HepG2 (cell line): ENCODE measurements around the gene RANGRF.

Experiments used
- FOSL2 ChIP-seq: sonication (generic); formaldehyde crosslinking; IDR thresholded peaks from 2 replicates; pipeline ENCODE4 v1.4.0; 2020; ENCODE audit warnings: missing genetic modification reagents
- GABPA ChIP-seq, 2 experiments: IDR thresholded peaks; 2 replicates each; pipeline ENCODE4 v1.6.1; 2011 to 2016; ENCODE audit warnings: low read depth in 2 of 2, low read length in 1 of 2, missing biosample characterization in 1 of 2, missing genetic modification characterization in 1 of 2
- HMG20B ChIP-seq: conservative IDR thresholded peaks from 2 replicates; pipeline ENCODE4 v1.6.1; 2016; ENCODE audit warnings: missing genetic modification reagents, missing compliant biosample characterization
- ISX ChIP-seq: sonication (generic); formaldehyde crosslinking; conservative IDR thresholded peaks from 2 replicates; pipeline ENCODE4 v1.5.0; 2020; ENCODE audit warnings: missing genetic modification reagents
- MAZ ChIP-seq, 2 experiments: sonication (generic) in 1 of 2; formaldehyde crosslinking in 1 of 2; IDR thresholded peaks; 2 replicates each; pipeline versions ENCODE4 v1.5.0 to v1.6.1; 2012 to 2020; ENCODE audit warnings: low read depth in 2 of 2, mild to moderate bottlenecking in 2 of 2, borderline replicate concordance in 1 of 2, improper control_type of control experiment in 1 of 2, low read length in 1 of 2, missing genetic modification reagents in 1 of 2, moderate library complexity in 1 of 2
- NFRKB ChIP-seq: fragments of 450-650 bp; IDR thresholded peaks from 2 replicates; pipeline ENCODE4 v1.6.1; 2017
- PHF20 ChIP-seq: sonication (generic); formaldehyde crosslinking; IDR thresholded peaks from 2 replicates; pipeline ENCODE4 v1.5.0; 2020; ENCODE audit warnings: mild to moderate bottlenecking, missing genetic modification reagents
- POLR2A ChIP-seq, 2 experiments: IDR thresholded peaks; 2 replicates each; pipeline ENCODE4 v1.6.1; 2011; ENCODE audit warnings: low read depth in 2 of 2, low read length in 2 of 2, mild to moderate bottlenecking in 1 of 2, moderate library complexity in 1 of 2; ENCODE audit not compliant: insufficient read depth in 1 of 2
- SMC3 ChIP-seq: IDR thresholded peaks from 2 replicates; pipeline ENCODE4 v1.6.1; 2011; ENCODE audit warnings: low read length, improper control_type of control experiment
- TBL1XR1 ChIP-seq: fragments of 150-350 bp; IDR thresholded peaks from 2 replicates; pipeline ENCODE4 v1.6.1; 2014; ENCODE audit warnings: borderline replicate concordance, low read length; ENCODE audit not compliant: partially characterized antibody
- TF ChIP-seq, protein P1 (sequence below), 2 experiments: IDR thresholded peaks; 2 replicates each; pipeline ENCODE4 v1.6.1; 2011 to 2012; ENCODE audit warnings: low read length in 2 of 2, borderline replicate concordance in 1 of 2, low read depth in 1 of 2, mild to moderate bottlenecking in 1 of 2, moderate library complexity in 1 of 2
- TF ChIP-seq, protein P2 (sequence below): sonication (generic); formaldehyde crosslinking; IDR thresholded peaks from 2 replicates; pipeline ENCODE4 v1.5.0; 2020; ENCODE audit warnings: mild to moderate bottlenecking, missing genetic modification reagents, moderate library complexity
- TF ChIP-seq, protein P3 (sequence below): sonication (generic); formaldehyde crosslinking; IDR thresholded peaks from 2 replicates; pipeline ENCODE4 v1.4.0; 2020; ENCODE audit warnings: missing genetic modification reagents
- TF ChIP-seq, protein P4 (sequence below): sonication (generic); formaldehyde crosslinking; IDR thresholded peaks from 2 replicates; pipeline ENCODE4 v1.4.0; 2020; ENCODE audit warnings: mild to moderate bottlenecking, missing genetic modification reagents, borderline replicate concordance

- TF ChIP-seq SMC3 (no peak), HMG20B (CRISPR knock-in tag) (no peak), PHF20 (CRISPR knock-in tag) (no peak), ISX (CRISPR knock-in tag) (no peak), MAZ (IDR thresholded peaks at IDR 0.05; ENCODE audit: borderline replicate concordance, low read depth, low read length) (no peak), MAZ (CRISPR knock-in tag; IDR thresholded peaks at IDR 0.05; ENCODE audit: low read depth) (no peak), FOSL2 (CRISPR knock-in tag) (no peak), POLR2A (IDR thresholded peaks at IDR 0.05; ENCODE audit: insufficient read depth in 1 of 2, low read depth in 2 of 2, low read length in 2 of 2) (no peak), TBL1XR1 (no peak), GABPA (IDR thresholded peaks at IDR 0.05; ENCODE audit: low read depth, low read length) (no peak), GABPA (CRISPR knock-in tag; IDR thresholded peaks at IDR 0.05; ENCODE audit: low read depth) (no peak), NFRKB (no peak)
- TF ChIP-seq, protein P1, sequence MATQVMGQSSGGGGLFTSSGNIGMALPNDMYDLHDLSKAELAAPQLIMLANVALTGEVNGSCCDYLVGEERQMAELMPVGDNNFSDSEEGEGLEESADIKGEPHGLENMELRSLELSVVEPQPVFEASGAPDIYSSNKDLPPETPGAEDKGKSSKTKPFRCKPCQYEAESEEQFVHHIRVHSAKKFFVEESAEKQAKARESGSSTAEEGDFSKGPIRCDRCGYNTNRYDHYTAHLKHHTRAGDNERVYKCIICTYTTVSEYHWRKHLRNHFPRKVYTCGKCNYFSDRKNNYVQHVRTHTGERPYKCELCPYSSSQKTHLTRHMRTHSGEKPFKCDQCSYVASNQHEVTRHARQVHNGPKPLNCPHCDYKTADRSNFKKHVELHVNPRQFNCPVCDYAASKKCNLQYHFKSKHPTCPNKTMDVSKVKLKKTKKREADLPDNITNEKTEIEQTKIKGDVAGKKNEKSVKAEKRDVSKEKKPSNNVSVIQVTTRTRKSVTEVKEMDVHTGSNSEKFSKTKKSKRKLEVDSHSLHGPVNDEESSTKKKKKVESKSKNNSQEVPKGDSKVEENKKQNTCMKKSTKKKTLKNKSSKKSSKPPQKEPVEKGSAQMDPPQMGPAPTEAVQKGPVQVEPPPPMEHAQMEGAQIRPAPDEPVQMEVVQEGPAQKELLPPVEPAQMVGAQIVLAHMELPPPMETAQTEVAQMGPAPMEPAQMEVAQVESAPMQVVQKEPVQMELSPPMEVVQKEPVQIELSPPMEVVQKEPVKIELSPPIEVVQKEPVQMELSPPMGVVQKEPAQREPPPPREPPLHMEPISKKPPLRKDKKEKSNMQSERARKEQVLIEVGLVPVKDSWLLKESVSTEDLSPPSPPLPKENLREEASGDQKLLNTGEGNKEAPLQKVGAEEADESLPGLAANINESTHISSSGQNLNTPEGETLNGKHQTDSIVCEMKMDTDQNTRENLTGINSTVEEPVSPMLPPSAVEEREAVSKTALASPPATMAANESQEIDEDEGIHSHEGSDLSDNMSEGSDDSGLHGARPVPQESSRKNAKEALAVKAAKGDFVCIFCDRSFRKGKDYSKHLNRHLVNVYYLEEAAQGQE (IDR thresholded peaks at IDR 0.05; ENCODE audit: borderline replicate concordance in 1 of 2, low read depth in 1 of 2, low read length in 2 of 2) = no peak
- TF ChIP-seq, protein P2, sequence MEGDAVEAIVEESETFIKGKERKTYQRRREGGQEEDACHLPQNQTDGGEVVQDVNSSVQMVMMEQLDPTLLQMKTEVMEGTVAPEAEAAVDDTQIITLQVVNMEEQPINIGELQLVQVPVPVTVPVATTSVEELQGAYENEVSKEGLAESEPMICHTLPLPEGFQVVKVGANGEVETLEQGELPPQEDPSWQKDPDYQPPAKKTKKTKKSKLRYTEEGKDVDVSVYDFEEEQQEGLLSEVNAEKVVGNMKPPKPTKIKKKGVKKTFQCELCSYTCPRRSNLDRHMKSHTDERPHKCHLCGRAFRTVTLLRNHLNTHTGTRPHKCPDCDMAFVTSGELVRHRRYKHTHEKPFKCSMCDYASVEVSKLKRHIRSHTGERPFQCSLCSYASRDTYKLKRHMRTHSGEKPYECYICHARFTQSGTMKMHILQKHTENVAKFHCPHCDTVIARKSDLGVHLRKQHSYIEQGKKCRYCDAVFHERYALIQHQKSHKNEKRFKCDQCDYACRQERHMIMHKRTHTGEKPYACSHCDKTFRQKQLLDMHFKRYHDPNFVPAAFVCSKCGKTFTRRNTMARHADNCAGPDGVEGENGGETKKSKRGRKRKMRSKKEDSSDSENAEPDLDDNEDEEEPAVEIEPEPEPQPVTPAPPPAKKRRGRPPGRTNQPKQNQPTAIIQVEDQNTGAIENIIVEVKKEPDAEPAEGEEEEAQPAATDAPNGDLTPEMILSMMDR (CRISPR knock-in tag) = no peak
- TF ChIP-seq, protein P3, sequence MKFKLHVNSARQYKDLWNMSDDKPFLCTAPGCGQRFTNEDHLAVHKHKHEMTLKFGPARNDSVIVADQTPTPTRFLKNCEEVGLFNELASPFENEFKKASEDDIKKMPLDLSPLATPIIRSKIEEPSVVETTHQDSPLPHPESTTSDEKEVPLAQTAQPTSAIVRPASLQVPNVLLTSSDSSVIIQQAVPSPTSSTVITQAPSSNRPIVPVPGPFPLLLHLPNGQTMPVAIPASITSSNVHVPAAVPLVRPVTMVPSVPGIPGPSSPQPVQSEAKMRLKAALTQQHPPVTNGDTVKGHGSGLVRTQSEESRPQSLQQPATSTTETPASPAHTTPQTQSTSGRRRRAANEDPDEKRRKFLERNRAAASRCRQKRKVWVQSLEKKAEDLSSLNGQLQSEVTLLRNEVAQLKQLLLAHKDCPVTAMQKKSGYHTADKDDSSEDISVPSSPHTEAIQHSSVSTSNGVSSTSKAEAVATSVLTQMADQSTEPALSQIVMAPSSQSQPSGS = no peak
- TF ChIP-seq, protein P4, sequence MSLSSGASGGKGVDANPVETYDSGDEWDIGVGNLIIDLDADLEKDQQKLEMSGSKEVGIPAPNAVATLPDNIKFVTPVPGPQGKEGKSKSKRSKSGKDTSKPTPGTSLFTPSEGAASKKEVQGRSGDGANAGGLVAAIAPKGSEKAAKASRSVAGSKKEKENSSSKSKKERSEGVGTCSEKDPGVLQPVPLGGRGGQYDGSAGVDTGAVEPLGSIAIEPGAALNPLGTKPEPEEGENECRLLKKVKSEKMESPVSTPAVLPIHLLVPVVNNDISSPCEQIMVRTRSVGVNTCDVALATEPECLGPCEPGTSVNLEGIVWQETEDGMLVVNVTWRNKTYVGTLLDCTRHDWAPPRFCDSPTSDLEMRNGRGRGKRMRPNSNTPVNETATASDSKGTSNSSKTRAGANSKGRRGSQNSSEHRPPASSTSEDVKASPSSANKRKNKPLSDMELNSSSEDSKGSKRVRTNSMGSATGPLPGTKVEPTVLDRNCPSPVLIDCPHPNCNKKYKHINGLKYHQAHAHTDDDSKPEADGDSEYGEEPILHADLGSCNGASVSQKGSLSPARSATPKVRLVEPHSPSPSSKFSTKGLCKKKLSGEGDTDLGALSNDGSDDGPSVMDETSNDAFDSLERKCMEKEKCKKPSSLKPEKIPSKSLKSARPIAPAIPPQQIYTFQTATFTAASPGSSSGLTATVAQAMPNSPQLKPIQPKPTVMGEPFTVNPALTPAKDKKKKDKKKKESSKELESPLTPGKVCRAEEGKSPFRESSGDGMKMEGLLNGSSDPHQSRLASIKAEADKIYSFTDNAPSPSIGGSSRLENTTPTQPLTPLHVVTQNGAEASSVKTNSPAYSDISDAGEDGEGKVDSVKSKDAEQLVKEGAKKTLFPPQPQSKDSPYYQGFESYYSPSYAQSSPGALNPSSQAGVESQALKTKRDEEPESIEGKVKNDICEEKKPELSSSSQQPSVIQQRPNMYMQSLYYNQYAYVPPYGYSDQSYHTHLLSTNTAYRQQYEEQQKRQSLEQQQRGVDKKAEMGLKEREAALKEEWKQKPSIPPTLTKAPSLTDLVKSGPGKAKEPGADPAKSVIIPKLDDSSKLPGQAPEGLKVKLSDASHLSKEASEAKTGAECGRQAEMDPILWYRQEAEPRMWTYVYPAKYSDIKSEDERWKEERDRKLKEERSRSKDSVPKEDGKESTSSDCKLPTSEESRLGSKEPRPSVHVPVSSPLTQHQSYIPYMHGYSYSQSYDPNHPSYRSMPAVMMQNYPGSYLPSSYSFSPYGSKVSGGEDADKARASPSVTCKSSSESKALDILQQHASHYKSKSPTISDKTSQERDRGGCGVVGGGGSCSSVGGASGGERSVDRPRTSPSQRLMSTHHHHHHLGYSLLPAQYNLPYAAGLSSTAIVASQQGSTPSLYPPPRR = no peak
These were observed 23.5 kb upstream of the RANGRF start for GRCh38 chr17:8264836-8265542.
